GM18867 (cell line): ENCODE measurements around the gene ADGRL2.

Source experiments
- ATAC-seq: cut with Tn5 transposase; IDR thresholded peaks from one replicate; pipeline ENCODE4 v1.9.1; 2021; ENCODE audit warnings: mild to moderate bottlenecking, moderate library complexity; ENCODE audit not compliant: unreplicated experiment

The ADGRL2 gene

GRCh38 chr1:81894867-81895266 is 94.1 kb downstream of the ADGRL2 start:
- peak; percentile 83 for ATAC-seq

- ATAC-seq, result no peak
Observed at GRCh38 chr1:81899214-81899821, 98.6 kb downstream of the ADGRL2 start.

- ATAC-seq, result no peak
Observed at GRCh38 chr1:81907575-81907974, 106.8 kb downstream of the ADGRL2 start.

GRCh38 chr1:81912383-81912782 is 111.6 kb downstream of the ADGRL2 start:
- no peak for ATAC-seq

GRCh38 chr1:81915937-81916336 is 115.2 kb downstream of the ADGRL2 start:
- no peak for ATAC-seq

- ATAC-seq, result no peak
Observed at GRCh38 chr1:81920245-81920740, 119.6 kb downstream of the ADGRL2 start.

GRCh38 chr1:81920886-81921285 is 120.2 kb downstream of the ADGRL2 start:
- no peak for ATAC-seq

- ATAC-seq, result no peak
Observed at GRCh38 chr1:81921344-81921743, 120.6 kb downstream of the ADGRL2 start.

- ATAC-seq, result no peak
Observed at GRCh38 chr1:81921851-81922462, 121.2 kb downstream of the ADGRL2 start.

GRCh38 chr1:81922955-81923354 is 122.2 kb downstream of the ADGRL2 start:
- no peak for ATAC-seq

- no peak for ATAC-seq
Observed at GRCh38 chr1:81929106-81929505, 128.4 kb downstream of the ADGRL2 start.

- ATAC-seq, result no peak
Observed at GRCh38 chr1:81936853-81937252, 136.1 kb downstream of the ADGRL2 start.

GRCh38 chr1:81937791-81938450 is 137.2 kb downstream of the ADGRL2 start:
- ATAC-seq, result no peak

- ATAC-seq, result no peak
Observed at GRCh38 chr1:81948495-81948894, 147.8 kb downstream of the ADGRL2 start.

GRCh38 chr1:81949421-81949820 is 148.7 kb downstream of the ADGRL2 start:
- ATAC-seq, result no peak

GRCh38 chr1:81950037-81950436 is 149.3 kb downstream of the ADGRL2 start:
- no peak for ATAC-seq

GRCh38 chr1:81950591-81951244 is 150.0 kb downstream of the ADGRL2 start:
- ATAC-seq, result no peak

- no peak for ATAC-seq
Observed at GRCh38 chr1:81954534-81955020, 153.8 kb downstream of the ADGRL2 start.

- no peak for ATAC-seq
Observed at GRCh38 chr1:81967951-81968350, 167.2 kb downstream of the ADGRL2 start.

- no peak for ATAC-seq
Observed at GRCh38 chr1:81970416-81970815, 169.7 kb downstream of the ADGRL2 start.

- no peak for ATAC-seq
Observed at GRCh38 chr1:81974222-81974841, 173.6 kb downstream of the ADGRL2 start.
